ENCODE results near the gene ZNF787.
"Not testable (repeated sequence)": the region's sequence is repeated elsewhere in the genome, so short reads cannot be mapped to it uniquely, and the experiment has no call there.

The ZNF787 gene

DNA sequence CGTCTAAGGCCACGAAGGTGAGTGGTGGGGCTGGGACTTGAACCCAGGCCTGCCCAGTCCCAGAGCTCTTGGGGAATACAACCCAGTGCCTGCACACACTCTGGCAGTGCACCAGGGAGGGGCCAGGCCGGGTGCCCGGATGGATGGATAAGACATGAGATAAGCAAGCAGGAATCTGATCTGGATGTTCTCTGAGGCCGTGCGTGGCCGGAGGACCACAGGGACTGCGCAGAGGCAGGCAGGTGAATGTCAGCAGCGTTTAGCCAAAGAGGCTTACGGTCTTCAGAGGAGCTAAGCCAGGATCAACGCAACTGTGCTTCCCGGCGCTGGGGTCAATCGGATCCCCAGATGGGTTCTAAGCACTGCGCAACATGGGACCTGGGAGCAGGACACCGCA is 1.5 kb downstream of the ZNF787 start:
- DNase-seq = no peak

DNA sequence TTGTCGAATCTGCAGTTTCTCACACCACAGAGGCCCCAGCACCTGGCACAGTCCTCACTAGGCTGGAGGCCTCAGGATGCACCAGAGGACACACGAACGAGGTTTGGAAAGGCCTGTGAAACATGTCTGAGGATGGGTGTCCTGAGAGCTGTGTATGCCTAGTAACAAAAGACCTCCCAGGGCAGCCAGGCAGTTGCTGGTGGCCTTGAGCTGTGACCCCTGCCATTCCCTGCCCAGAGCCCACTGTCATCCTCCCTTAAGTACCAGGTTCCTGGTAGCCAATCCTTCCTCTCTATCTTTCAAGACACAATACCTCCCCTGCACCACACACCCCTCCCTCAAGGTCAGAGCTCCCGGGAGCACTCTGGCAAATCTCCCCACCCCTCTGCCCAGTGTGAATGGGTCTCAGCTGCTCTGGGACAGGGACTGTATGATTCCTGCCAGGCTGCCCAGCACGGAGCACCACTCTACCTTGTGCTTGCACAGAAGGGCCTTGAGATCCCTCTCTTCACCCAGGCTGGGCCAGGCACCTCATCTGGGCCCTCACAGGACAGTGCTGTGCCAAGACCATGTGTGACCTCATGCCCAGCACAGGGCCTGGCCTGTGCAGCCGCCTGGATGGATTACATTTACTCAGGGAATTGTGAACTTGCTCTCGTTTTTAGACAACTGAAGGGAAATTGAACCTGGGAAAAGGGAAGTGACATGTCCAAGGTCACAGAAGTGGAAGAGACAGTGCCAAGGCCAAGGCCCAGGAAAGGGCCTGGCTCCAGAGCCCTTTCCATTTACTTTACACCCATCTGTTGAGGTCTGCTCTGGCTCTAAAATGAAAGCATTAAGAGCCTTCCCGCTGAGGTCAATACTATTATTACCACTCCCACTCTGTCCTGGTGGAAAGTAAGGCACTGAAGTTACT is 2.2 kb downstream of the ZNF787 start:
- no peak for DNase-seq

DNA sequence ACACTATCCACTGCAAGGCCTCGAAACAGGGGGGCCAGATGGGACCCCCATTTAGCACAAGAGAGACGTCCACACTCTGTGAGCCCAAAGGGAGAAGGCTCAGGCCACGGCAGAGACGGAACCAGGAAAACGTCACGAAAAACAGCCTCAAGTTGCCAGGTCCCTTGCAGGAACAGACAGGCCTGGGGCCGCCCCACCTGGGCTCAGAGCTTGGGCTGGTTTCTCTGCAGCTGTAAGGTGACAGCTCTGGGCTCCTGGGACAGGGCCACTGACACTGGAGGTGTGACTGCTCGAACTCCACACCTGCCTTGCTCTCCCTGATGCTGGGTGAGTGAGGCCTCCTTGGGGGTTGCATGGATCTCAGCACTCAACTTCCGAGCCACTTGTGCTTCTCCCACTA is 3.2 kb downstream of the ZNF787 start:
- no peak for DNase-seq

DNA sequence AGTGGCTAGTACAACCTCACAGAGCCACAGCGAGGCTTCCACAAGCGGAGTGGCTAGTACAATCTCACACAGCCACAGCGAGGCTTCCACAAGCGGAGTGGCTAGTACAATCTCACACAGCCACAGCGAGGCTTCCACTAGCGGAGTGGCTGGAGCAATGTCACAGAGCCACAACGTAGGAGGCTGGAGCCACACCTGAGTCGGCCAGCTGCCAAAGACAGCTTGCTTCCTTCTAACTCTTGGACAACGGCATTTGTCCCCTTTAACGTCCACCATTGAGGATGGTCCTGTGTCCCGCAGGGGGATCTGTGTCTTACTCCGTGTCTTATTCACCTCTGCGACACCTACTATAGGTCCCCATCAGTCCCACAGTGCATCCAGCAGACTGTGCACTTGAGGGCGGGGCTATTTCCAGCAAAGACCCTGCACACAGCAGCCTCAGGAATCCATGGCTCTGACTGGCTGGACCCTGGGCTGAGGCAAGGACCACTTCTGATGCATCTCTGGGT is 3.7 kb downstream of the ZNF787 start:
- no peak for DNase-seq

DNA sequence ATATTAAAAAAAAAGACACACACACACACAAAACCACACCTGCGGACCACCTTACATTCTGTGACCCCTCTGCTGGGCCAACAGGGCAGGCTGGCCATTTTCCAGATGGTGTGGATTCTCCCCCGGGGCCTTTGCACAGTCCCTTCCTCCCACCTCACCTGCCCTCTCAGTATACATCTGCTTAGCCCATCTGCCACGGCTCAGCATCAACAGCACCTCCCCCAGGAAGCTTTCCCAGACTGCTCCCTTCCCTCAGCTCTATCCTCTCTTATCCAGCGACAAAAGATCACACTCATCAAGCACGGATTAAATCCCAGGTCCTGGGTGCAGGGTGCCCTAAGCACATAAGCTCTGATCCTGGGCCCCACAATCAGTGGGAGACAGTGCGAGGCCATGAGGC is 4.5 kb downstream of the ZNF787 start:
- no peak for DNase-seq

DNA sequence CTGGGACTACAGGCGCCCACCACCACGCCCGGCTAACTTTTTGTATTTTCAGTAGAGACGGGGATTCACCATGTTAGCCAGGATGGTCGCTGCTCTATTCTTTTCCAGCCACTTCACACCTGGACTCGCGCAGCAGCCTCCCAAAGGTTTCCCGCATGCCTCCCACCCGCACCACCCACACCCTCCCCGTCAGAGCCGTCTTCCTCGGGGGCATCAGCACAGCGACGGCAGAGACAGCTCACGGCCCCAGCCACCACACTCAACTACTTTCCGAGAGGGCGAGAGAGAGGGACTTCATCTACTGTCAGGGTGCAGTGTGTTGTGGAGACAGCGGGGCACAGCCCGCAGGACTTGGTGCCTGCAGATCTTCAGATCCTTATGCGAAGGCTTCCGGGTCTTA is 5.6 kb downstream of the ZNF787 start:
- DNase-seq = no peak

DNA sequence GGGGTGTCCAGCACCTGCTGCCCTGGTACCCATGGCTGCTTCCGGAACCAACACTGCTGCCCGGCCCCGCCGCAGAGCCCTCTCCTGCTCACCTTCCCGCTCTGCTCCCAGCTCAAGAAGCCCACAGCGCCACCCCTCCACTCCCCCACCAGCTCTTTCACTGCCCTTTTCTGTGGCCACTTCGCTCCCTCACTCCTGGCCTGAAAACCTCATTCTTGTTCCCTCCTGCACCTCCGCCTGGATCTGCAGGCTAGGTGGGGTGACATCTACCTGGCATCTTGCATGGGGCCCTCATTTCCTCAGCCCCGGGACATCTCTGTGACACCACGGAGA is 6.4 kb downstream of the ZNF787 start:
- DNase-seq = no peak

DNA sequence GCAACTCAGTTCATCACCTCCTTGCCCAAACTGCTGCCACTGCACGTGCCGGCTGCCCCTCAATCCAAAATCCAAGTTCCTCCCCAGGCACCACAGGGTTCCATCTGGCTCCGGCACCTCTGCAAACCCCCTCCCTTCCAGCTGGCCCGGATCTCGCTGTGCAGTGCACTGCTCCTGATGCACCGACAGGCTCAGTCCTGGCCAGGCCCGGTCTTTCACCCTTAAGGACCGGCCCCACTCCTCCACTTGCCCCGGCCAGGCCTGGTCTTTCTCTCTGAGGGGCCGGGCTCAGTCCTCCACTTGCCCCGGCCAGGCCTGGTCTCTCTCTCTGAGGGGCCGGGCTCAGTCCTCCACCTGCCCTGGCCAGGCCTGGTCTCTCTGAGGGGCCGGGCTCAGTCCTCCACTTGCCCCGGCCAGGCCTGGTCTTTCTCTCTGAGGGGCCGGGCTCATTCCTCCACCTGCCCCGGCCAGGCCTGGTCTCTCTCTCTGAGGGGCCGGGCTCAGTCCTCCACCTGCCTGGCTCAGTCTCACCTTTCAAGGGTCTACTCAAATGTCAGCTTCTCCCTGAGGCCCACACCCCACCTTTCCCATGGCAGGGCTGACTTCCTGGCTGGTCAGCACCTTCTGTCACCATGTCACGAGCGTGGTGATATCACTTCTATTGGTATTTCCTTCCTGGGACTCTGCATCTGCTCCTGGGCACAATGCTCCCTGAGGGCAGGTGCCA is 6.9 kb downstream of the ZNF787 start:
- DNase-seq = no peak

DNA sequence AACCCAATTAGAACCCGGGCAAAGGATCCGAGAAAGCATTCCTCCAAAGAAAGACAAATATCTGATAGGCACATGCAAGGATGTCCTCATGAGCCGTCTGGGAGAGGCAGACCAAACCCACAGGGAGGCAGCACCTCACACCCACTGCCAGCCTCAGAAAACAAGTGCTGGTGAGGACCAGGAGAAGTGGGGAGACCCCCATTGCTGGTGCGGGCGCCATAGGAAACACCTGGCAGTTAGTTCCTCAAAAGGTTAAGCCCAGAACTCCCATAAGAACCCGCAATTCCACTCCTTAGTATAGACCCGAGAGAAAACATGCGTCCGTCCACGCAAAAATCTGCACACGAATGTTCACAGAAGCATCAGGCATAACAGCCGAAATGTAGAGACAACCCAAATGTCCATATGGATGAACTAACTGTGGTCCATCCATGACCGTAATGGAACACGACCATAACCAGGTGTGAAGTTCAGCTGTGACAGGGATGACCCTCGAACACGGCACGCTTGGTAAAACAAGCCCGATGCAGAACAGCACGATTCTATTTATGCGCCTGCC is 7.9 kb downstream of the ZNF787 start:
- no peak for DNase-seq

DNA sequence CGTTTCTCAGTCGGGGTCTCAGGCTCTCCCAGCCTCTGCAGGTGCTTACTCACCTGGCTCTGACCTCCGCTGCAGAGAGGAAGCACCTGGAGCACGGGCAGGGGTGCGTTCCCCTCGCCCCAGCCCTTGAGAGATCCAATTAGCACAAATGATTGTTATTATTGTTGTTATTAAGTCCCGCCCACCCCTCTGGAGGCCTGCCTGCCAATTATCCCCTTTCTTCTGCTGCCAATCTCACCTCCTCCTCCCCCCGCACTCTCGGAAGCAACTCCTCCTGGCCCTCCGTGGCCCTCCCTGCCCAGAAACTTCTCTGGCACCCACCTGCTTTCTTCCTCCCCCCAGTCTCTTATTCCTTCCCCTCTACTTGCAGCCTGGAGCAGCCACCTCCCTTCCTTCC is 8.8 kb downstream of the ZNF787 start:
- no peak for DNase-seq

DNA sequence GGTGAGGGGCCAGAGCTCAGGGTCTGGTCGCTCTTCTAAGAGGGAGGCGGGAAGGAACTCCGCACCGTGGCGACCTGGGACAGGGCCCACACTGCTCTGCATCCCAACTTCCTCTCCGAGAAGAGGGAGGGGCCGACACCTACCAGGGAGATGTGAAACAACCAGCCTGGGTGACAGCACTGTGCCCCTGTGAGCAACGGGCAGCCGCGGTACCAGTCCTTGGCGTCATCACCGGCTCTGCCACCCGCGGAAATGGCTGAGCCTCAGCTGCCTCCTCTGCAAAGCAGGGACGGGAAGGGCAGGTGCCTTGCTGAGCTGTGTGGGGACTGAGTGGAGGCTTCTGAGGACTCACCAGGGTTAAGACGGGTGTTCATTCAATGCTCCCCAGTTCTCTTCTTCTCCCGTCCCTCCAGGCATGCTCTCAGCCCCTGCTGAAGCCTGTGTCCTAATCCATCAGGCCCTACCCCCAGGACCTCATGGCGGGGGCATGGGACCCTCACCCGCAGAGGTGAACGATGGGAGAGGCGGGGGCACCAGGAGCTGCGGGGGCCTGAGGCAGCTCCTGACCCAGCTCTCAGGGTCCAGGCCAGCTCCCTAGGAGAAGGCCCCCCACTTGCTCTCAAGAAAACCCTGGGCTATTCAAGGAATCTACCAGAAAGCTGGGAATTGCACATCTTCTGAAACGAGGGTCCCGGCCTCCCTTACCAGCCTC is 9.3 kb downstream of the ZNF787 start:
- no peak for DNase-seq

DNA sequence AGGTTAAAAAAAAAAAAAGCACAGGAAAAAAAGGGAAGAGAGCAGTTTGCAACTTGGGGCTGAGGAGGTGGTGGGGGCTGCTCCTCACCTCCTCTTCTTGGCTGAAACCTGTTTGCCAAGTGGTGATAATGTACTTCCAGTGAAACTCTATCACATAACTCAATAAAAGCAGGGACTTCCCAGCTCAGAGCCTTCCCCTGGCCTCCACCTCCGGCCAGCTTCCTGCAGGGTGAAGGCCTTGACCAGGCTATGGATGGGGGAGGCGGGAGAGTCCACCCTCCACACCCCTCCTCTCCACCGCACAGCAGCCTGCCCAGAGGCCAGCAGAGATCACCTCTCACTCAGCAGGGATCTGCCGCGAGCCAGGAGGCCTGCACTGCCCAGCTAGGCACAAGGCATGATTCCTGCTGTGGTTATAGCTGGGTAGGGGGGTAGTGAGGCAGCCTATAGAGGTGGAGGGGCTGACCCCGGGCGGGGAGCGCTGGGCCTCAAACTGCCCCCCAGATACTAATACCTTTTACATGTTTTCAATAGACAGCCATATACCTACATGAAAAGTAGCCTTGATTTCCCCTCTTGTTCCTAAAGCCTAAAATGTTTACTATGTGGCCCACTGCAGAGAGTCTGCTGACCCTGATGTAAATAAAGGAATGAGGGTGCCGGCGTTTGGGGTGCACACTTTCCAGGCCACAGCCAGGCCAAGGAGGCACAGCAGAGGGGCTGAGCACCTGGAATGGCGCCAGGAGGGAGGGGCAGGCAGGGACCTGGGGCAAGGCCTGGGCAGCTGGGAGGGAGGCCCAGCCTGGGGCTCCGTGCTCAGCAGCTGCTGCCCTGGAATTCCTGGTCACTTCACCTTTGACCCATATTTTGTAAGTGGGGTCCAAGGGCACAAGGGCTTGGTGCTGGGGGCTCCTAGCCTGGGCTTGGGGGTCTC is 10.3 kb downstream of the ZNF787 start:
- DNase-seq = no peak

DNA sequence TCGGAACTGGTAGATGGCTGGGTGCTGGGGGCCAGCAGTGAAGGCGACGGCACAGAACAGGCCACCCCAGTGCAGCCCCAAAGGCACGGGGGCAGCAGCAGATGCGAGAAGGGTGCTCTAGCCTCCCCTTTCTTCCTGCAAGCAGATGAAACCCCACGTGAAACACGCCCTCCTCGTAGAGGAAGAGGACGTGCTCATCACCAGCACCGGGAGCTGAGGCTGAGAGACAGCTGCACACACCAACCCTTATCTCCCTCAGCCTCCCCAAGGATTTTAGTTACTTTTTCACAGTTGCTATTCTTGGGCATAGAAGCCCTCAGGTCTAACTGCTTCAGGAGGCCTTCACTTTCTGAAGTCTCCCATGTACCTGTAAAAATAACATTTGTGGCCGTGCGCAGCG is 11.9 kb downstream of the ZNF787 start:
- no peak for DNase-seq

DNA sequence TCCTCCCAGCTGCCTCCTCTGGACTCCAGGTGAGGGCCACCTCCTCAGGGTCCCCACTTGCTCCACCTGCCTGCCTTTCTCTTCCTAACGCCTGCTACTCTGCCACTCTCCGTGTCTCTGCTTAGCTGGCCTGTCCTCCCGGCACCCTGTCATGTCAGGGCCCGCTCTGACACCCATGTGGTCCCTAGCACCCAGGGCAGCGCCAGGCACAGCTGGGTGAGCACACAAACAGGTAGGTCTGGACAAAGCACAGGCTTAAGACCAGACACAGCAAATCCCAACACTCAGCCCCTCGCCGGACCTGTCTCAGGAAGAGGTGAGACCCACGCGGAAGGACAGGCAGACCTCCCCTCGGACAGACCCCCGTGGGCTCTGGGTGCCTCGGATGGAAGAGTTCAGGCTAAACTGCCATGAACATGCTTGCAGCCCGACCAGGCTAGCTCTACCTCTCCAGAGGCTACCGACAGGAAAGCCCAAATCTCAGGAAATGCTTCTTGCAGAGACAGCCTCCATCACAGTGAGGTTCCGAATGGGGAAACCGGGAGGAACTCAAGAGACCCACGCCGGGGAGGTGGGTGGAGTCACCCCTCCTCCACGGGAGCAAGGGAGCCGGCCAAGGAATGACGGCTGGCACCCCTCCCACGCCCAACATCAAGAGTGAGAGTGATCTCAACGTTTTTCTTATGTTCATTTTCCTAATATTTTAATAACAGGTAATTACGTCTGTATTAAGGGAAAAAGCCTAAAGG is 12.5 kb downstream of the ZNF787 start:
- DNase-seq = no peak

DNA sequence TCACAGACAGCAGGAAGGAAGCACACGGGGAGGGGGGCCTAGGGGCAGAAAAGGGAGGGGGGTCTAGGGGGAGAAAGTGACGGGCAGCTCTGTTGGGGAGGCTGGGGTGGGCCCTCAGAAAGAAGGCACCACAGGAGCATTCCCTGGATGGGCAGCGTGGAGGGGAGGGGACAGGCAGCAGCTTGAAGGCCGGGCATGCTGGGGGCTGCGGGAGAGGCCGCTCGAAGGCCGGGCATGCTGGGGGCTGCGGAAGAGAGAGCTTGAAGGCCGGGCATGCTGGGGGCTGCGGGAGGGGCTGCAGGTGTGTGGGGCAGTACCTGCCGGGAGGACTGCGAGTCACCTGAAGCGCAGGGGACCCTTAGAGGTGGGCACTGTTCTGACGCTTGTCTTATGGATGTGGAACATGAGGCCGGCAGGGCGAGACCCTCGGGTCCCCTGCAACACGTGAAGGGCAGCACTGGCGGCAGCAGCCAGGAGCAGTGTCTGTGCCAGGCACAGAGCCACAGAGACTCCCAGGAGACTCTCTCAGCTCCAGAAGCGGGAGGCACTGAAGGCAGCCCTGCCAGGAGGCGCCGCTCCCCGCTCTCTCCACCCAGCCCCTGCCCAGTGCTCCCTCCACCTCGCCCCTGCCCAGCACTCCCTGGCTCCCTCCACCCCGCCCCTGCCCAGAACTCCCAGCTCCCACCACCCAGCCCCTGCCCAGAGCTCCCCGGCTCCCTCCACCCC is 13.3 kb downstream of the ZNF787 start:
- no peak for DNase-seq

DNA sequence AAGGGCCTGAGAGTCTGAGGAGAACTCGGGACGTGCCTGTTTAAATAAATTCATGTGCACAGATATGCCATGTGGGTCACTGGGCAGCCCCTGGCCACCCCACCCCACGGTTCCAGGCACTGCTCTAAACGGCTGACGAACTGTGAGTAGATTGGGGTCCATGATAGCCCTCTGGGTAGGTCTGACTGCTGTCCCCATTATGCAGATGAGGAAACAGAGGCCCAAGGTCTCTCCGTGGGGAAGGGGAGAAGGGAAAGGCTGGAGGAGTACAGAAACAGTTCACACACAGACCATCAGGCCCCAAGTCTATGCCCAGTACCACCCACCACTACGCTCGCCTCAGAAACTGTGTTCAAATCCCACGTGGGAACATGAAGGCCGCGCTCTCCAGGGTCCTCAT is 14.1 kb downstream of the ZNF787 start:
- no peak for DNase-seq

DNA sequence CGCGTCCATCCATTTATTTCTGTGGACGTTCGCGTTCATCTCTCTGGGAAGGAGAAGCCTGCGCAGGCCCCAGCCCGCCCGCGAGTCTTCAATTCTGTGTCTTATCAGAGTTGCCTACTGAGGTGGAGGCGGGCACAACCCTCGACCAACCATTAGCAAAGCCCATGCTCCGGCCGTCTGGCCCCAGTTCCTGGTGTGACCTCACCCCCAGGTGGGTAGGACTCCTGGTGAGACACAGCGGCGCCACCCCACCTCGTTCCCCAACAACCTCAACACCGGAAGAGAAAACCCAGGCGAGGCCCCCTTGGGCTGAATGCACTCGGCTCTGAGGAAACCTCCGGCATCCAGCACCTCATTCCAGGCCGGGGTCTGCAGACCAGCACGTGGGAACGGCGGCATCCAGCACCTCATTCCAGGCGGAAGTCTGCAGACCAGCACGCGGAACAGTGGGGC is 14.7 kb downstream of the ZNF787 start:
- DNase-seq = no peak

DNA sequence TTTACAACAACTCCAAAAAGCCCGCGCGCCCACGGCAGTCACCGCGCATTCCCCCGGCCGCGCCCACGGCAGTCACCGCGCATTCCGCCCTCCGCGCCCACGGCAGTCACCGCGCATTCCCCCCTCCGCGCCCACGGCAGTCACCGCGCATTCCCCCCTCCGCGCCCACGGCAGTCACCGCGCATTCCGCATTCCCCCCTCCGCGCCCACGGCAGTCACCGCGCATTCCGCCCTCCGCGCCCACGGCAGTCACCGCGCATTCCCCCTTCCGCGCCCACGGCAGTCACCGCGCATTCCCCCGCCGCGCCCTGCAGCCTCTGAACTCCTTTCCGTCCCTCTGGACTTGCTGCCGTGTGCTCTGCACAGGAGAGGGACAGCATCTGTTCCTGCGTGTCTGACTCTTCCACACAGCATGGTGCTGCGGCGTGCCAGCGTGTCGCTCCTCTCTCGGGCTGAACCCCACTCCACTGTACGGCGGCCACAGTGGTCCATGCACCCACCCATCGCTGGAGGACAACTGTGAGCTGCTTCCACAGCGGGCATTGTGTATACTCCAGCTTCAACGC is 15.2 kb downstream of the ZNF787 start:
- DNase-seq = not testable (repeated sequence)

DNA sequence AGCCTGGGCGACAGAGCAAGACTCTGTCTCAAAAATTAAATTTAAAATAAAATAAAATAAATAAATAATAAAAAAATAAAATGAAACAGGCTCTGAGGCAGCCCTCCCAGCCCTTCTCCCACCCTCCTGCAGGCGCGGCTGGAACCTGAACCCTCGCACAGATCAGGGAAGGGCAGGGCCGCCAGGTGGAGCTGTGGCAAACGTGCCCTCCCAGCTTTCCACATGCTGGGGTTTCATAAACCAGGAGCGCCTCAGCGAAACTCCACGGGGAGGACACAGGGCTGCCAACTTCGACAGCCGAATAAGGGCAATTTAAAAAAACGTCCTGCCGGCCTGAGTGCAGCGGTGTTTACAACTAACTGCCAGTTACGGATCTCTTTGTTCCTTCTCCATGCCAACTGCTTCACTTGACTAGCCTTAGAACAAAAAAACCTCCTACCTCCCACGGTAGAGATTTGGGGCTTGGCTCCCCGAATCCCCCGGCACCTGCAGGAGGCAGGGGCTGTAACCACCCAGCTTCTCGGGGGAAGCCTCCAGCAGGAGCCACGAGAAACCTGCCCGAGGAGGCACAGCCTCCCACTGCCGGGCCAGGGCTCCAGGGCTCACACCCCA is 15.9 kb downstream of the ZNF787 start:
- no peak for DNase-seq

DNA sequence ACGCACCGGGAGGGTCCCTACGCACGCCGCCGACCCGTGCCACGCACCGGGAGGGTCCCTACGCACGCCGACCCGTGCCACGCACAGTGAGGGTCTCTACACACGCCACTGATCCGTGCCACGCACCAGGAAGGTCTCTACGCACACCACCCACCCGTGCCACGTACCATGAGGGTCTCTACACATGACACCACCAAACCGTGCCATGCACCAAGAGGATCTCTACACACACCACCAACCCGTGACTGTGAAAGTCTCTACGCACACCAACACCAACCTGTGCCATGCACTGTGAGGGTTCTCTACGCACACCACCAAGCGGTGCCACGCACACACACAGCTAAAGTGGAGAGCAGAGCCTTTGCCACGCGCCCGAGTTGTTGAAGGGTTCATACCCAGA is 16.7 kb downstream of the ZNF787 start:
- no peak for DNase-seq
